Transverse colon (tissue), 3 donors: Measurements from ENCODE around the gene MYH7B.

Experiments
- CTCF ChIP-seq, 5 experiments: fragments of 200-600 bp in 3 of 5; fragments of 450-650 bp in 2 of 5; sonication (generic) in 3 of 5; IDR thresholded peaks; 1 replicate in 2 of 5; 2 replicates in 3 of 5; pipeline ENCODE4 v1.5.1; 2016 to 2017; ENCODE audit warnings: antibody characterized with exemption in 5 of 5, inconsistent platforms in 3 of 5, mild to moderate bottlenecking in 2 of 5, moderate library complexity in 1 of 5
- POLR2A ChIP-seq: fragments of 450-650 bp; IDR thresholded peaks from one replicate; pipeline ENCODE4 v1.6.1; 2016; ENCODE audit warnings: antibody characterized with exemption, mild to moderate bottlenecking, moderate library complexity

- TF ChIP-seq CTCF (IDR thresholded peaks at IDR 0.05) = no peak
- no peak for TF ChIP-seq POLR2A
Measured at GRCh38 chr20:34984756-34985261, 29.1 kb downstream of the MYH7B start.
